H9 (cell line): ENCODE data around the gene MARK4. TPM values are rescaled to one million over a fixed set of nuclear protein-coding genes. Genes with fewer than 3 reads are reported as not detected.

Source experiments
- DNase-seq: peaks from one replicate; pipeline ENCODE4 v3.0.0-alpha.2; 2017
- H2AFZ ChIP-seq: one replicate; pipeline ENCODE4 v1.6.1; 2013; ENCODE audit warnings: mild to moderate bottlenecking, low read length, control low read depth, moderate library complexity
- H2AK5ac ChIP-seq: 2 replicates; pipeline ENCODE4 v1.6.1; 2013; ENCODE audit warnings: low read length, control low read depth, mixed read lengths; ENCODE audit not compliant: insufficient read length
- H2BK120ac ChIP-seq: one replicate; pipeline ENCODE4 v1.6.1; 2013; ENCODE audit warnings: low read depth, mild to moderate bottlenecking, low read length, control low read depth, inconsistent platforms; ENCODE audit not compliant: poor library complexity, severe bottlenecking
- H2BK12ac ChIP-seq: 2 replicates; pipeline ENCODE4 v1.6.1; 2013; ENCODE audit warnings: low read length, control low read depth, mixed read lengths, low read depth; ENCODE audit not compliant: insufficient read length
- H2BK15ac ChIP-seq: 2 replicates; pipeline ENCODE4 v1.6.1; 2013; ENCODE audit warnings: low read depth, low read length, control low read depth
- H2BK20ac ChIP-seq: one replicate; pipeline ENCODE4 v1.6.1; 2013; ENCODE audit warnings: low read depth, mild to moderate bottlenecking, low read length, control low read depth, inconsistent platforms; ENCODE audit not compliant: poor library complexity, severe bottlenecking
- H2BK5ac ChIP-seq: 2 replicates; pipeline ENCODE4 v1.6.1; 2013; ENCODE audit warnings: low read length, control low read depth, mixed read lengths; ENCODE audit not compliant: insufficient read length
- H3K14ac ChIP-seq: 2 replicates; pipeline ENCODE4 v1.6.1; 2013; ENCODE audit warnings: low read length, control low read depth; ENCODE audit not compliant: insufficient read depth
- H3K18ac ChIP-seq: 2 replicates; pipeline ENCODE4 v1.6.1; 2013; ENCODE audit warnings: low read depth, mild to moderate bottlenecking, mixed read lengths, low read length, control low read depth; ENCODE audit not compliant: insufficient read length
- H3K23ac ChIP-seq: 2 replicates; pipeline ENCODE4 v1.6.1; 2013; ENCODE audit warnings: low read length, control low read depth, mixed read lengths, low read depth; ENCODE audit not compliant: insufficient read length
- H3K23me2 ChIP-seq: 2 replicates; pipeline ENCODE4 v1.6.1; 2013; ENCODE audit warnings: low read depth, mild to moderate bottlenecking, mixed read lengths, low read length, control low read depth; ENCODE audit not compliant: insufficient read length, poor library complexity, severe bottlenecking
- H3K27ac ChIP-seq: 2 replicates; pipeline ENCODE4 v1.5.1; 2013; ENCODE audit warnings: low read length, control low read depth, mixed read lengths, low read depth; ENCODE audit not compliant: insufficient read length
- H3K27me3 ChIP-seq: 2 replicates; pipeline ENCODE4 v1.6.1; 2013; ENCODE audit warnings: low read length, control low read depth, inconsistent platforms; ENCODE audit not compliant: insufficient read depth
- H3K4ac ChIP-seq: 2 replicates; pipeline ENCODE4 v1.6.1; 2013; ENCODE audit warnings: low read depth, mild to moderate bottlenecking, control low read depth, inconsistent platforms, low read length, moderate library complexity
- H3K4me1 ChIP-seq: 2 replicates; pipeline ENCODE4 v1.6.1; 2013; ENCODE audit warnings: low read length, control low read depth, inconsistent platforms; ENCODE audit not compliant: insufficient read depth
- H3K4me2 ChIP-seq: 2 replicates; pipeline ENCODE4 v1.6.1; 2013; ENCODE audit warnings: low read length, control low read depth, mixed read lengths; ENCODE audit not compliant: insufficient read length, insufficient read depth
- H3K56ac ChIP-seq: 2 replicates; pipeline ENCODE4 v1.6.1; 2013; ENCODE audit warnings: low read depth, mild to moderate bottlenecking, mixed read lengths, low read length, control low read depth; ENCODE audit not compliant: insufficient read length
- H3K79me1 ChIP-seq: 2 replicates; pipeline ENCODE4 v1.6.1; 2013; ENCODE audit warnings: low read depth, mild to moderate bottlenecking, moderate library complexity, low read length, control low read depth, inconsistent platforms; ENCODE audit not compliant: insufficient read depth, poor library complexity, severe bottlenecking
- H3K79me2 ChIP-seq: 2 replicates; pipeline ENCODE4 v1.6.1; 2013; ENCODE audit warnings: low read length, control low read depth, inconsistent platforms; ENCODE audit not compliant: insufficient read depth
- H3K9ac ChIP-seq: 2 replicates; pipeline ENCODE4 v1.6.1; 2013; ENCODE audit warnings: low read length, control low read depth, mixed read lengths; ENCODE audit not compliant: insufficient read length; ENCODE audit errors: extremely low read depth
- H3K9me3 ChIP-seq: one replicate; pipeline ENCODE4 v1.6.1; 2013; ENCODE audit warnings: low read depth, low read length, inconsistent platforms; ENCODE audit not compliant: control insufficient read depth
- H3T11ph ChIP-seq: one replicate; pipeline ENCODE4 v1.6.1; 2013; ENCODE audit warnings: mild to moderate bottlenecking, low read length, control low read depth, inconsistent platforms
- H4K20me1 ChIP-seq: one replicate; pipeline ENCODE4 v1.6.1; 2013; ENCODE audit not compliant: control insufficient read depth, insufficient read length, insufficient read depth
- H4K5ac ChIP-seq: 2 replicates; pipeline ENCODE4 v1.6.1; 2013; ENCODE audit warnings: low read depth, mild to moderate bottlenecking, mixed read lengths, low read length, control low read depth; ENCODE audit not compliant: insufficient read length
- H4K8ac ChIP-seq: replicated peaks from 2 replicates; pipeline ENCODE4 v1.6.1; 2013; ENCODE audit warnings: low read length, control low read depth, mixed read lengths, low read depth; ENCODE audit not compliant: insufficient read length
- H4K91ac ChIP-seq: 2 replicates; pipeline ENCODE4 v1.6.1; 2013; ENCODE audit warnings: low read depth, mild to moderate bottlenecking, moderate library complexity, mixed read lengths, low read length, control low read depth; ENCODE audit not compliant: insufficient read length
- H3K27ac Mint-ChIP-seq, 3 experiments: 2 replicates in 2 of 3; 3 replicates in 1 of 3; pipeline ENCODE4 v1.8.0; 2020 to 2021; ENCODE audit warnings: mixed read lengths in 3 of 3, mild to moderate bottlenecking in 1 of 3, moderate library complexity in 1 of 3
- H3K27me3 Mint-ChIP-seq: 2 replicates; pipeline ENCODE4 v1.8.0; 2021; ENCODE audit warnings: low read depth, mild to moderate bottlenecking, moderate library complexity, mixed read lengths
- H3K36me3 Mint-ChIP-seq, 3 experiments: 2 replicates in 2 of 3; 3 replicates in 1 of 3; pipeline ENCODE4 v1.8.0; 2020 to 2021; ENCODE audit warnings: low read depth in 3 of 3, mixed read lengths in 3 of 3; ENCODE audit not compliant: insufficient read depth in 1 of 3
- H3K4me1 Mint-ChIP-seq, 2 experiments: 2 replicates each; pipeline ENCODE4 v1.8.0; 2020; ENCODE audit warnings: mixed read lengths in 2 of 2
- H3K4me3 Mint-ChIP-seq, 2 experiments: 2 replicates in 1 of 2; 3 replicates in 1 of 2; pipeline ENCODE4 v1.8.0; 2020 to 2021; ENCODE audit warnings: mild to moderate bottlenecking in 2 of 2, mixed read lengths in 2 of 2, moderate library complexity in 1 of 2
- H3K9me3 Mint-ChIP-seq, 2 experiments: 2 replicates in 1 of 2; 3 replicates in 1 of 2; pipeline ENCODE4 v1.8.0; 2020; ENCODE audit warnings: mild to moderate bottlenecking in 2 of 2, mixed read lengths in 2 of 2, moderate library complexity in 1 of 2
- WGBS: extraction: QIAGEN DNeasy Blood & Tissue Kit; methylation state at CpG from one replicate; pipeline ENCODE4 v1.1.7; 2013; ENCODE audit warnings: missing lambda C conversion rate, low lambda C conversion rate, mixed read lengths; ENCODE audit not compliant: insufficient read length; ENCODE audit errors: extremely low coverage; 5-methylcytosine and 5-hydroxymethylcytosine counted together
- total RNA-seq: library from RNA; stranded (reverse); gene quantifications from 2 replicates; pipeline ENCODE4 v1.2.1, GENCODE V29; 2021
- TF ChIP-seq, protein P1 (sequence below): fragments of 200-600 bp; sonication (generic); conservative IDR thresholded peaks from 3 replicates; pipeline ENCODE4 v1.8.0; 2021; ENCODE audit warnings: antibody characterized with exemption, mild to moderate bottlenecking

The MARK4 gene
- total RNA-seq, 1 experiment from 2014 or later = 44.7 TPM

DNA sequence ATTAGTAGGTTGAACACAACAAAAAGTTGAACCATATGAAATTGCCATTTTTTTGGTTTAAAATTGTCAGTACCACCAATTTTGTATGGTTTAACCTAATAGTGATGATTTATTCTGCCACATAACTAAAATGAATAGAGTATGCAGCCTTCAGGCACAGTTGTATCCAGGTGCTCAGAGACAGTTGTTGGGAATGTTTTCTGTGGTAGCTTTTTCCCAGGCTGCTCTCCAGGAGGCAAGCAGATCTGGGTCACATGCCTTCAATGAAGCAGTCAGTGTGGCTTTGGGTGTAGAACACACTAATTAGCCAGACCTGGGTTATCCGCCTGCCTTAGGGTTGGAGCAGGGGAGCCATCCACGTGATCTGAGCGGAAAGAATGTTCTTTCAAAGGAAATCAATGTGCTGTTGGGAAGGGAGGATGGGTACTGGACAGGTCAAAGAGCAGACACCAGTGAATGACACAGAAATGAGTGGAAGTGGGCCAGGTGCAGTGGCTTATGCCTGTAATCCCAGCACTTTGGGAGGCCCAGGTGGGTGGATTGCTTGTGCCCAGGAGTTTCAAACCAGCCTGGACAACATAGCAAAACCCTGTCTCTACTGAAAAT, 28.6 kb downstream of the MARK4 start:
- Histone ChIP-seq H4K20me1 (no peaks in the 10 kb centered on the region), H2BK20ac (no peak overlapping the region), H3K79me1 (no peaks in the 10 kb centered on the region), H3K18ac (no peak overlapping the region), H4K5ac (no peak overlapping the region), H3K56ac (no peak overlapping the region), H2AFZ (no peak overlapping the region), H4K8ac (no peak overlapping the region), H3K9ac (no peak overlapping the region), H3K23me2 (no peaks in the 10 kb centered on the region), H3K4ac (no peak overlapping the region), H2BK15ac (no peak overlapping the region), H3K23ac (no peak overlapping the region), H4K91ac (no peak overlapping the region), H3K4me1 (no peaks in the 10 kb centered on the region), H3K9me3 (no peaks in the 10 kb centered on the region), H2BK12ac (no peak overlapping the region), H2BK120ac (no peak overlapping the region), H3K79me2 (no peaks in the 10 kb centered on the region), H2BK5ac (no peak overlapping the region), H3T11ph (no peak overlapping the region), H3K4me2 (no peak overlapping the region), H3K27me3 (no peaks in the 10 kb centered on the region), H2AK5ac (no peak overlapping the region), H3K14ac (no peak overlapping the region), H3K27ac (no peak overlapping the region)
- peaks cover 0 to 5% of the 10 kb centered on the region in 2 experiments; a peak in 2 of 4 replicates for H3K4me1 Mint-ChIP-seq
- H3K9me3 Mint-ChIP-seq = no peaks in the 10 kb centered on the region
- no peaks in the 10 kb centered on the region for H3K27me3 Mint-ChIP-seq
- H3K4me3 Mint-ChIP-seq = no peak overlapping the region
- no peak for DNase-seq
- H3K27ac Mint-ChIP-seq = no peak overlapping the region
- peaks cover 20 to 54% (median 54%) of the 10 kb centered on the region in 3 experiments for H3K36me3 Mint-ChIP-seq
- TF ChIP-seq, protein P1, sequence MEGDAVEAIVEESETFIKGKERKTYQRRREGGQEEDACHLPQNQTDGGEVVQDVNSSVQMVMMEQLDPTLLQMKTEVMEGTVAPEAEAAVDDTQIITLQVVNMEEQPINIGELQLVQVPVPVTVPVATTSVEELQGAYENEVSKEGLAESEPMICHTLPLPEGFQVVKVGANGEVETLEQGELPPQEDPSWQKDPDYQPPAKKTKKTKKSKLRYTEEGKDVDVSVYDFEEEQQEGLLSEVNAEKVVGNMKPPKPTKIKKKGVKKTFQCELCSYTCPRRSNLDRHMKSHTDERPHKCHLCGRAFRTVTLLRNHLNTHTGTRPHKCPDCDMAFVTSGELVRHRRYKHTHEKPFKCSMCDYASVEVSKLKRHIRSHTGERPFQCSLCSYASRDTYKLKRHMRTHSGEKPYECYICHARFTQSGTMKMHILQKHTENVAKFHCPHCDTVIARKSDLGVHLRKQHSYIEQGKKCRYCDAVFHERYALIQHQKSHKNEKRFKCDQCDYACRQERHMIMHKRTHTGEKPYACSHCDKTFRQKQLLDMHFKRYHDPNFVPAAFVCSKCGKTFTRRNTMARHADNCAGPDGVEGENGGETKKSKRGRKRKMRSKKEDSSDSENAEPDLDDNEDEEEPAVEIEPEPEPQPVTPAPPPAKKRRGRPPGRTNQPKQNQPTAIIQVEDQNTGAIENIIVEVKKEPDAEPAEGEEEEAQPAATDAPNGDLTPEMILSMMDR = no peak
- no CpG with 5 or more reads among the region's 3 CpGs for WGBS
